Inferior parietal cortex (tissue), 1 donor: ENCODE measurements around the gene SORL1.
"Not testable (repeated sequence)": the region's sequence is repeated elsewhere in the genome, so short reads cannot be mapped to it uniquely, and the experiment has no call there.

Source experiments
- DNase-seq: peaks from one replicate; pipeline ENCODE4 v3.0.0-alpha.2; 2016; ENCODE audit errors: extremely low spot score

The SORL1 gene

DNA sequence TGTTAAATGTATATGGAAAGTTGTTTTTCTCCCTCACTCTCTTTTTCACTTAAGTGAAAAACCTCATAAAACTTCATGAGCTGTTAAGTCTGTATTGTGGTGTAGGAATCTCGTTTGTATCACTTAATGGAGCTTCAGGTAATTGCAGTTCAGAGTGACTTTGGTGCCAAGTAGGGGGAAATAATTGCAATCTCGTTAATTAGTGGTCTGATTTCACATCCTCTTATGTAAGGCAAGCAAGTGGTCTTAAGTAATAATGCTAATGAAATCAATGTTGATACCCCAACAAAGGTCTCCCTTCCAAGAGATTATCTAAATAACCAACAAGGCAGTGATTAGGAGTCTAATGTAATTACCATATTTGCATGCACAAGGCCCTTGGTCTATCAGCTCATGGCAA is 174.9 kb downstream of the SORL1 start:
- no peak for DNase-seq

- no peak for DNase-seq
Observed at GRCh38 chr11:121630041-121630440, 177.9 kb downstream of the SORL1 start.

- DNase-seq = no peak
Observed at GRCh38 chr11:121631456-121631855, 179.3 kb downstream of the SORL1 start.

DNA sequence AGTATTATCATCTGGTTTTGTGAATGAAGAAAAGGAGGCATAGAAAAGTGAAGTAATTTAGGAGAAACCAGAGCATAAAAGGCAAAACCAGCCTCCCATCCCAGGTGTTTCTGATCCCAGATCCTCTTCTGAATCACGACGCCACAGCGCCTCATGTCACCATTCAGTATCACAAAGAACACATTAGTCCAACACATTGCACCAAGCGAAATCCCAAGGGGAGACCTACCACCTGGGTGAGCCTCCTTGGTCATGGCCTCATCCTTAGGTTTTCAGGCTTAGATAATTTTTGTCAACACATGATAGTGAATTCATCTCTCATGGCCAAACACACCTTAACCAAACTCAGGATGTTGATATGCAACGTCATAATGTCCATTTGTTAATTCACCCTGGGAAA is 182.2 kb downstream of the SORL1 start:
- no peak for DNase-seq

GRCh38 chr11:121634889-121635288 is 182.8 kb downstream of the SORL1 start:
- DNase-seq = no peak

- no peak for DNase-seq
Observed at GRCh38 chr11:121636081-121636799, 184.1 kb downstream of the SORL1 start.

DNA sequence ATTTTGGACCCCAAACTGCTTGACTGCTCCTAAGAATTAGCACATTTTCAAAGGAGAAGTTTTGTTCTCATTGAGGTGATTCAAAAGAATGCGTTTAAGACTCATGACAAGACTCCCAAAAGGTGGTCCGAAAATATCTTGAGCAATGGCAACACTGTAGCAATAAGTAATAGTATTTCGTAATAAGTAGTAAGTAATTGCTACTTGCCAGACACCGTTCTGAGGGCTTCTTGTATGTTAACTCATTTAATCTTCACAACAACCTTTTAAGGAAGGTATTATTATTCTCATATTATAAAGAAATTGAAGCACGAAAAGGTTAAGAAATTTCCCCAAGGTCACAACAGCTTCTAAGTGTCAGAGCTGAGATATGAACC is 184.7 kb downstream of the SORL1 start:
- no peak for DNase-seq

- not testable (repeated sequence) for DNase-seq
Observed at GRCh38 chr11:121637587-121637986, 185.5 kb downstream of the SORL1 start.

- DNase-seq = no peak
Observed at GRCh38 chr11:121643479-121644186, 191.5 kb downstream of the SORL1 start.

DNA sequence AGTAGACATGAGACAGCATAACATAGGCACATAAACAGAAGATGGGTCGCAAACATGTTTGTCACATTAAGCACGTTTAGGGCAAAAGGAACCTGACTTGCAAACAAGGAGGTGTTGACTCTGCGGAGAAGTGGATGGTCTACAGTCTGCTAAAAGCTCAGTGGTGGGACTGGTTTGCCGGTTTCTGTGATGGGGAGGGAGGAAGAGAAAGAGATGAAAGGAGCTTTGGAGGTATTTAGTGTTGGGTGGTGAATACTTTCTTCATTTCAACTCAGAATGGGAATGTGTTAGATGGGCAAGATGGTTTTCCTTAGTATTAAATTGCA is 192.0 kb downstream of the SORL1 start:
- DNase-seq = no peak

DNA sequence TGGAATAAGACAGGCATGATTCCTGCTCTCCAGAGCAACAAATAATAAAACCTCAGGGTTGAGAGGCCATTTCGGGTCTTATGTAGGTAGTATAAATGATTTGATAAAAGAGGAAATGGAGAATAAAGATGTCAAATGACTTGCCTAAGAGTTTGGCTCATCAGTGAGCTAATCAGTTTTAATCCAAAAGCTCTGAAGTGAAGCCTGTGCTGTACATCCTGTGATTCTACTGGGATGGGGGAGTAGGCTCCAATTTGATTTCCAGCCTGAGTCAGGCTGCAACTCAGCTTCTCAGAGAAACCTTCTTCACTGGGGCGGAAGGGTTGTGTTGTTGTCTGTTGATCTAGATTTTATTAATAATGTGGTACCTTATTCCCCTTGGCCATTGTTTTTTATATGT is 192.9 kb downstream of the SORL1 start:
- DNase-seq = no peak

DNA sequence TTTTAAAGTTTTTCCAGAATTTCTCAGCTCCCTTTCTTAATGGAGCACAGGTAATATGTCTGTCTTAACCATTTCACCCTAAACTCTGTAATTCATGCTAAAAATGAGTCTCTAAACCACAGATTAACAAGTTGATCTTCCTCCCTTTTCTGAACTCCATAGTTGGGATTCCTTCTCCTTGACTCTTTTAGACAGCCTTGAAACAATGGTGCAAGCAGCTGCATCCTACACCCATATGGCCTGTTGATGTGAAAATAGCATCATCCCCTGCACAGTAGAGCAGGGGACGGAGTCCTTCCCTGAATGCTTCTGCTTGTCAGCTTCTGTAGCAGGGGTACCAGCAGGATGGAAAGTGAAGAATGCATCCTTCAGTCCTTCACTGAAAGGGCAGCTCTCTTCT is 193.5 kb downstream of the SORL1 start:
- DNase-seq = no peak

- DNase-seq = no peak
Observed at GRCh38 chr11:121648306-121648705, 196.2 kb downstream of the SORL1 start.

DNA sequence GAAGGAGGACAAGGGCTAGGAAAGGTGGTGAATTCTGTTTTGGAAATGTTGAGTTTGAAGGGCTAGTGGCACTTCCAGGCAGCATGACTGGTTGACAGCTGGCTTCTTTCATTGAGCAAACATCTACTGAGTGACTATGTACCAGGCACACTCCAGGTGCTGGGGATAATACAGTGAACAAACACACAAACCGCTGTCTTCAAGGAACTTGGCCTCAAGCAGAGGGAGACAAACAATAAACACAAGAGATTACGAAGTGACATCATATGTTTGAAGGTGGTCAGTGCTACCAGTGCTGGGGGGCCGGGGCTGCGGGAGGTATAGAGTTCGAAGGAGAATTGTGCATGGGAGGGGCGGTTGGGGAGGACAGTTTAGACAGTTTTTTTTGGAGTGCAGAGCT is 197.7 kb downstream of the SORL1 start:
- DNase-seq = no peak

GRCh38 chr11:121650351-121651256 is 198.5 kb downstream of the SORL1 start:
- DNase-seq = no peak

DNA sequence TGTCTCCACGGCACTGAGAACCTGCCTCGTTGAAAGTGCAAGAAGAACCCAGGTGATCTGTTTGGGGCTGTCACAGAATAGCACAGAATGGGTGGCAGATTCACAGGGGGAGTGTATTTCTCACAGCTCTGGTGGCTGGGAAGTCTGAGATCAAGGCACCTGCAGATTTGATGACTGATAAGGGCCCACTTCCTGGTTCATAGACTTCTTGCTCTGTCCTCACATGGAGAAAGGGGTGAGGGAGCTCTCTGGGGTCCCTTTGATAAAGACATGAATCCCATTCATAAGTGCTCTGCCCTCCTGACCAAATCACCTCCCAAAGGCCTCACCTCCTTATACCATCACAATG is 199.1 kb downstream of the SORL1 start:
- DNase-seq = no peak

DNA sequence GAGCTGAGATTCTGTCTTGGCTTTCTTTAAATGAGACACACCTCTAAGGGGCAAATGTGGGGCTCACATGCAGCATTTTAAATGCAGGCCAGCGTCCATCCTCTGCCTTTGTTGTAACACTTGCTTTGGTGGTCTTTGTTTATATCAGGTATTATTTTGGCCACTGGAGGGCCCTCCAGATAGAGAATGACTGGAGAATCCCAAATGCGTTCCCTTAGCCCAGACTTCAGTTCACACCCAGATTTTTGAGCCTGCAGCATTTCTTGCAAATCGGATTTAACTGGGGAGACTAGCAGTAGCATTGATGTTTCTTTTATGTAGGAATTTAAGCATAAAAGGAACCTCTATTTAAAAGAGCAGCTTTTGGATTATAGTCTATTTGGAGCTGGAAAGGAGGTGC is 200.9 kb downstream of the SORL1 start:
- peak; percentile 61 for DNase-seq

DNA sequence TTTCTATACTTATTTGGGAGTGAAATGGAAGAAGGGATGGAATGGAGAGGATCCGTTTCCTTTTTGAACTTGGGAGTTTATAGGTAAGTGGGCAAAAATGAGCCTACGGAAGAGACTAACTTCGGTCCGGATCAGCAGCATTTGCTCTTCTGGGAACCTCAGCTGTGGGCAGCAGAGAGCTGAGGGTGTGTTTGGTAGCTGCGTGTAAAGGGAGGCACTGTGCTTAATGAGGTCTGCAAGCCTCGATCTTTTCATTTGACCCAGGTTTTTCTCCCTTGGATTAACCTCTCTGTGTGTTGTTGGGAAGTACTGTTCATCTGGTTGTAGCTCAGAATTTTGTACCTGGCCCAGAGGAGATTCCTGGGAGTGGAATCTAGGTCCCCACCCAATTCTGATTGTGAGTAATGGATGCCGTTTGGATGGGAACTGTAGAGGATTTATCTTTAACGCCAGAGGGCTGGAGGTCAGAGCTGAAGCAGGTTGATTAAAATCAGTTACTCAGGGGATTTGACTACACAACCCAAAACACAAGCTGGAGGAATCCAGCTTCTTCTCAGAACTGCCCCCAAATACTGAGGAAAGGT is 202.2 kb downstream of the SORL1 start:
- DNase-seq = no peak

DNA sequence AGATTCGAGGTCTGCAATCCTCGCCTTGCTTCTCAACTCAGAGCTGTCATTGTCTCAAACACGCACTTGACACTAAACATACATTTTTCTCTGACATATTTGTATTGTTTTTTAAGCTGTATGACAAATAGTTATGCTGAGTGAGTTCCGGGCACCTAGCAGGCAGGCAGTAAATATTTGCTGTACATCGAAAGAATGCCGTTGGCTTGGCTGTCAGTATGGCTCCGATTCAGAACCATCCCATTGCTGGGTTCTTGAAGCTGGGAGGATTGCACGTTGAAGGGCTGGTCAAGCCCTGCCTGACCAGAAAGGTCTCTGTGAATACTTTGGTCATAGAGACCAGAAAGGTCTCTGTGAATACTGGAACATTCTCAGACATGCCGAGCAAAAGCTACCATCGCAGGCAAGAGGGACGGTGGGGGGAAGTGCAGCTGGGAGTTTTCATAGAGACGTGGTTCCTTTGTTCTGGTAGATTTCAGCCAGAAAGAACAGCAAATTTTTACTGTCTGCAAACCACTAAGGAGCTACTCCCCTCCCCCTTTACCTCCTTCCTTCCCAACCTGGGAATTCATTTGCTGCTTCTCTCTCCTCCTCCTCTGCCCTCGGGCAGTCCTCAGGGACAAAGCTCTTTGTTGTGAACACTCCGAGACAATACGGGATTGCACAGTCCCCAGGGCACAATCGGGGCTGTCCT is 202.9 kb downstream of the SORL1 start:
- no peak for DNase-seq

DNA sequence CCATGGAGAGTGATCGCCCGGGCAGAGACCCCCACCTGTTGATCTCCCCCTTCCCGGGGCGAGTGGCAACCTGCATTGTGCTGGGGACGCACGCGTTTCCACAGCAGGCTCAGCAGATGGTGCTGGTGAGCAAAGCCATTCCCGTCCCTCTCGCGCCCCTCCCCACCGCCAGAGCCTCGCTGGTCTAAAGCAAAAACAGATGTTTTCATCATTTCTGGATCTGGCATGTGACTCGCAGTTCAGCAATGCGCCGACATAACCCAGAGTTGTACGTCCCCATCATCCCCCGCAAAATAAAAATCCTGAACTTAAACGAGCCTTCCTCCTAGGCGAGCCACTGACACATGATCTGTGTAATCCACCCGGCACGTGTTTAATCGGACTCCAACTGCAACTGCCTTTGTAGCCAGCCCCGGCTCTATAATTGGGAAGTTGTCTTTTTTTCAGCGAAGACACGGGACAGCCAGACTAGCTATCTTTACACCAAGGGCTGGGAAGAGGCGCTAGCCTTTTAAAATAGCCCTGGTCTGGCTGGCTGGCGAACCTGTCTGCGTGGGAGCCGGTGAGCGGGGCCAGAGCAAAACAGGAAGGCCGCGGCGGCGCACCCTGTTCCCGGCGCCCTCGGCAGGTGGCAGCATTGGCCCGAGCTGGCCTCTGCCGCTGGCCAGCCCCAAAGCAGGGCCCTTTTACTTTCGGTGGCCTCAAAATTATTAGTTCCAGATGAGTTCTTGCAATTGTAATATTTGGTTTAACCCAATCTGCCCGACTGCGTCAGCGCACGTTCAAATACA is 203.6 kb downstream of the SORL1 start:
- DNase-seq = peak; percentile 88
